DOHH2 (cell line): ENCODE results near the gene DES.

ENCODE experiments used
- H3F3A ChIP-seq: fragments of 200-600 bp; sonication (generic), shearing (Covaris generic); 2 replicates; pipeline ENCODE4 v1.6.0; 2016; ENCODE audit warnings: antibody characterized with exemption, mild to moderate bottlenecking; ENCODE audit not compliant: control insufficient read depth, insufficient read depth
- H3K27ac ChIP-seq: fragments of 200-600 bp; sonication (generic); 2 replicates; pipeline ENCODE4 v1.5.1; 2014; ENCODE audit warnings: low read depth, mild to moderate bottlenecking, low read length, moderate library complexity
- H3K27me3 ChIP-seq: fragments of 200-600 bp; sonication (generic); 2 replicates; pipeline ENCODE4 v1.6.1; 2014; ENCODE audit warnings: mild to moderate bottlenecking, low read length, mixed read lengths; ENCODE audit not compliant: control insufficient read depth
- H3K36me3 ChIP-seq: fragments of 200-600 bp; sonication (generic); 2 replicates; pipeline ENCODE4 v1.6.1; 2014; ENCODE audit warnings: mild to moderate bottlenecking, low read length, moderate library complexity, mixed read lengths; ENCODE audit not compliant: control insufficient read depth
- H3K4me1 ChIP-seq: fragments of 200-600 bp; sonication (generic); 2 replicates; pipeline ENCODE4 v1.6.1; 2014; ENCODE audit warnings: mild to moderate bottlenecking, low read length, mixed read lengths; ENCODE audit not compliant: control insufficient read depth
- H3K4me2 ChIP-seq: fragments of 200-600 bp; sonication (generic); 2 replicates; pipeline ENCODE4 v1.6.0; 2014; ENCODE audit warnings: mild to moderate bottlenecking, low read length, moderate library complexity
- H3K4me3 ChIP-seq: fragments of 200-600 bp; sonication (generic); 2 replicates; pipeline ENCODE4 v1.5.1; 2014; ENCODE audit warnings: mild to moderate bottlenecking, low read length, mixed read lengths
- H3K79me2 ChIP-seq: fragments of 200-600 bp; sonication (generic); 2 replicates; pipeline ENCODE4 v1.6.1; 2014; ENCODE audit warnings: mild to moderate bottlenecking, low read length, mixed read lengths; ENCODE audit not compliant: control insufficient read depth
- H3K9me2 ChIP-seq: fragments of 200-600 bp; sonication (generic); replicated peaks from 2 replicates; pipeline ENCODE4 v1.6.1; 2014; ENCODE audit warnings: mild to moderate bottlenecking, low read length, mixed read lengths; ENCODE audit not compliant: control insufficient read depth
- H3K9me3 ChIP-seq: fragments of 200-600 bp; sonication (generic); 2 replicates; pipeline ENCODE4 v1.6.1; 2014; ENCODE audit warnings: antibody characterized with exemption, low read length, mixed read lengths; ENCODE audit not compliant: control insufficient read depth, insufficient read depth
- H4K20me1 ChIP-seq: fragments of 200-600 bp; sonication (generic); 2 replicates; pipeline ENCODE4 v1.6.0; 2014; ENCODE audit warnings: low read depth, mild to moderate bottlenecking, antibody characterized with exemption, low read length, moderate library complexity; ENCODE audit not compliant: control insufficient read depth, insufficient read depth
- CTCF ChIP-seq: fragments of 200-600 bp; sonication (generic); IDR thresholded peaks from one replicate; pipeline ENCODE4 v1.5.1; 2014; ENCODE audit warnings: antibody characterized with exemption, mild to moderate bottlenecking, low read depth, low read length; ENCODE audit not compliant: poor library complexity, severe bottlenecking
- EZH2phosphoT487 ChIP-seq: fragments of 200-600 bp; sonication (generic); IDR thresholded peaks from 2 replicates; pipeline ENCODE4 v1.6.1; 2017; ENCODE audit warnings: borderline replicate concordance, mild to moderate bottlenecking, antibody characterized with exemption, low read length, moderate library complexity, mixed read lengths

The DES gene

DNA sequence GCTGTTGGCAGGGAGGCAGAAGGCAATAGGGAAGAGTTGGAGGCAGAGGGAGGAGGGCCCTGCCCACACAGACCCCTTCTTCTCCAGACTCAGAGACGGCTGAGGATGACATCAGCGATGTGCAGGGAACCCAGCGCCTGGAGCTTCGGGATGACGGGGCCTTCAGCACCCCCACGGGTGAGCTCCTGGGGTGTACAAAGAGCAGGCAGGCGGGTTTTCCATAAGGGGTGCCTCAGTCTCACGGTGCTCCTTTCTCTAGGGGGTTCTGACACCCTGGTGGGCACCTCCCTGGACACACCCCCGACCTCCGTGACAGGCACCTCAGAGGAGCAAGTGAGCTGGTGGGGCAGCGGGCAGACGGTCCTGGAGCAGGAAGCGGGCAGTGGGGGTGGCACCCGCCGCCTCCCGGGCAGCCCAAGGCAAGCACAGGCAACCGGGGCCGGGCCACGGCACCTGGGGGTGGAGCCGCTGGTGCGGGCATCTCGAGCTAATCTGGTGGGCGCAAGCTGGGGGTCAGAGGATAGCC, 26.5 kb downstream of the DES start:
- H3K27me3 ChIP-seq, result peaks cover 36% of the 10 kb centered on the region
- H3K79me2 ChIP-seq, result no peaks in the 10 kb centered on the region
- H3K4me1 ChIP-seq, result peaks cover 9% of the 10 kb centered on the region
- H4K20me1 ChIP-seq, result no peaks in the 10 kb centered on the region
- no peaks in the 10 kb centered on the region for H3K9me2 ChIP-seq
- H3K9me3 ChIP-seq, result no peaks in the 10 kb centered on the region
- H3K27ac ChIP-seq, result no peak overlapping the region
- TF ChIP-seq CTCF, result no peak
- no peak for TF ChIP-seq EZH2phosphoT487
- H3K36me3 ChIP-seq, result no peaks in the 10 kb centered on the region
- no peak overlapping the region for H3K4me3 ChIP-seq
- no peaks in the 10 kb centered on the region for H3F3A ChIP-seq
- no peak overlapping the region for H3K4me2 ChIP-seq

GRCh38 chr2:219445220-219445640, 27.1 kb downstream of the DES start:
- Histone ChIP-seq H3K4me2 (no peak overlapping the region), H3K27me3 (peaks cover 35% of the 10 kb centered on the region)
- TF ChIP-seq CTCF, result no peak
- TF ChIP-seq EZH2phosphoT487, result no peak

GRCh38 chr2:219446101-219446504, 27.9 kb downstream of the DES start:
- H3K4me1 ChIP-seq, result peaks cover 9% of the 10 kb centered on the region
- no peak for TF ChIP-seq EZH2phosphoT487
- no peak for TF ChIP-seq CTCF
- H3K9me3 ChIP-seq, result no peaks in the 10 kb centered on the region
- no peak overlapping the region for H3K27ac ChIP-seq
- H3K4me2 ChIP-seq, result no peak overlapping the region
- no peaks in the 10 kb centered on the region for H4K20me1 ChIP-seq
- no peaks in the 10 kb centered on the region for H3F3A ChIP-seq
- H3K9me2 ChIP-seq, result no peaks in the 10 kb centered on the region
- no peaks in the 10 kb centered on the region for H3K79me2 ChIP-seq
- H3K27me3 ChIP-seq, result peaks cover 31% of the 10 kb centered on the region
- no peak overlapping the region for H3K4me3 ChIP-seq
- no peaks in the 10 kb centered on the region for H3K36me3 ChIP-seq

More at GRCh38 chr2:219445220-219445640, 27.1 kb downstream of the DES start:
- no peaks in the 10 kb centered on the region for H3K9me3 ChIP-seq
- H3F3A ChIP-seq, result no peaks in the 10 kb centered on the region
- H3K36me3 ChIP-seq, result no peaks in the 10 kb centered on the region
- no peaks in the 10 kb centered on the region for H4K20me1 ChIP-seq
- H3K27ac ChIP-seq, result no peak overlapping the region
- no peaks in the 10 kb centered on the region for H3K9me2 ChIP-seq
- H3K4me1 ChIP-seq, result peaks cover 9% of the 10 kb centered on the region
- H3K4me3 ChIP-seq, result no peak overlapping the region
- no peaks in the 10 kb centered on the region for H3K79me2 ChIP-seq
